Caki2 (cell line): ENCODE measurements around the gene MRPS6. TPM values are rescaled to one million over a fixed set of nuclear protein-coding genes. Genes with fewer than 3 reads are reported as not detected.

Experiments used
- DNase-seq: peaks from one replicate; pipeline ENCODE4 v3.0.0-alpha.2; 2015; ENCODE audit warnings: low read depth
- in situ Hi-C: cut with HindIII; loops from 2 replicates; pipeline ENCODE4 v1.10.0; 2016; ENCODE audit warnings: low sequenced_read_pairs, low pct_unique_long_range_greater_than_20kb, mixed read lengths
- total RNA-seq: library from RNA; depleted of rRNA; stranded (reverse); fragments of >200 nt; shearing (Covaris generic); gene quantifications from 2 replicates; pipeline ENCODE4 v1.2.3, GENCODE V29; 2014; ENCODE audit warnings: low replicate concordance; rRNA removed

MRPS6 gene
- 94.2 and 113 TPM in 2 replicates for total RNA-seq

DNA sequence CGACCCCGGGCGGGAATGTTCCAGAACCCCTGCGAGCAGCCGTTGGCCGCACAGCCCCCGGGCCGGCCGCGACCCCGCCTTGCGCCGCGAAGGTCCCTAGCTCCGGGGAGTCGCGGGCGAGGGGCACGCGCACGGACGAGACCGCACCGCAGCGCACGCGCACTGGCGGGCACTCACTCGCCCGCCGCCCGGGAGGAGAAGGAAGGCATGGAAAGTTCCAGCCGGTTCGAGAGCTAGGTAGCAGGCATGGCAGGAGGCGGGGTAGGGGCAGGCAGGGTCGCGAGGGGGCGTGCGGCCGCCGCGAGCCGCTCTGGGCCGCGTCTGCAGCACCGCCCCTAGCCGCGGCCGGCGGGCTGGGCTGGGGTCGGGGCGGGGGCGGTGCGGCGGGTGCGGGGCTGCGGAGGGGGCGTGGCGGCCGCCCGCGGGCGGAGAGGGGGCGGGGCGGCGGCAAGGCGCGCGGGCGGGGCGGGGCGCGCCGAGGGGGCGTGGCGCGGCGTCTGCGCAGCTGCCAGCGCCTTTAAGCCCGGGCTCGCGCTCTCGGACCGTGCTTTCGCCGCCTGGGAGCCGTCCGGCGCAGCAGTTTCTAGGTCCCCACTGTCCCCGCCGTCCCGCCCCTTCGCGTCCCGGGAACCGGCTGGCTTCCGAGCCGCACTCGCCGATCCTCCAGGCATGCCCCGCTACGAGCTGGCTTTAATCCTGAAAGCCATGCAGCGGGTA lies at the start of gene MRPS6, which contains the start of gene SLC5A3:
Gene MRPS6 (plus strand): TSS at position 547 of the 717 bp plus-strand sequence. CDS start 123 bp downstream, at position 670.
Gene SLC5A3 (plus strand): TSS at position 547 of the 717 bp plus-strand sequence. CDS start 21,621 bp downstream, outside the sequence.
- in situ Hi-C loops, result no loop called here
- peak; percentile 76 for DNase-seq

DNA sequence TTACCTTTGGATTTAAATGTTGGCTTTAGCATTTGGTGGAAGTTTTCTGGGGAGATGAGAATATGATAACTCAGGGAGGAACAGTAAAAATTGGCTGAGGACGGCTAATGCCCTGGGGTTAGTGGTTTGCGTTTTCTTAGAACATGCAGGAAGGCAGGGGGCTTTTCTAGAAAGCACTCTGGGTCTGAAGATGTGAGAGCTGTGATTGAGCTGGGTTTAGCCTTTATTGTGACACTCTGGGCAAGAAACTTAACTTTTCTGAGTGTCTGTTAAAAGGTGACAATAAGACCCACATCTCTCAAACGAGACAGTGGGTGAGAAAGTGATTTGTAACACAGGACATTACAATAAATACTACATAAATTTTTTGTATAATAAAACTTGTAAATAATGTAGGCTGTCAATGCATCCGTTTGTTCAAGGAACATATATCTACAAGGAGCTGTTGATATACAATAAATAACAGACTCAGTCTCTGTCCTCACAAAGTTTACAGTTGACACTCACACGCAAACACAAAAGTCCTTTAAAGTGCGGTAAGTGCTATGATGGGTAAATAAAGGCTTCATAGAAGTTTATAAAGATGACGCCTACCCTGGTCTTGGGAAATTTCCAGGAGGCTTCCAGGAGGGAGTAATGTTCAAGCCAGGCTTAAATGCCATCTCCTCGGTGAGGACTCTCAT lies 49.5 kb upstream of the MRPS6 start:
- in situ Hi-C loops, result no loop called here
- no peak for DNase-seq

DNA sequence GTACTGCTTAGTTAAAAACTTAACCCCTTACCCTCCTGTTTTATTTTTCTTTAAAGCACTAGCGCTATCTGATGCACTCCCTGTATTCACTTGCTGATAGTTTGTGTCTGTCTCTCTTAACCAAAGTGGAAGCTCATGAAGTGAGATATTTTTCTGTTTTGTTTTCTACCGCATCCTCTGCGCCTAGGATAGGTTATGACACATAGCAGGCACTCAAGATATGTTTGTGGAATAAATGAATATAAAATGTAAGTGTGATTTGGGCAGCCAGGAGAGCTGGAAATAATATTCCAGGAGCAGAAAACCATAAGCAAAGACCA lies 49.0 kb upstream of the MRPS6 start:
- no peak for DNase-seq
- in situ Hi-C loops, result no loop called here

DNA sequence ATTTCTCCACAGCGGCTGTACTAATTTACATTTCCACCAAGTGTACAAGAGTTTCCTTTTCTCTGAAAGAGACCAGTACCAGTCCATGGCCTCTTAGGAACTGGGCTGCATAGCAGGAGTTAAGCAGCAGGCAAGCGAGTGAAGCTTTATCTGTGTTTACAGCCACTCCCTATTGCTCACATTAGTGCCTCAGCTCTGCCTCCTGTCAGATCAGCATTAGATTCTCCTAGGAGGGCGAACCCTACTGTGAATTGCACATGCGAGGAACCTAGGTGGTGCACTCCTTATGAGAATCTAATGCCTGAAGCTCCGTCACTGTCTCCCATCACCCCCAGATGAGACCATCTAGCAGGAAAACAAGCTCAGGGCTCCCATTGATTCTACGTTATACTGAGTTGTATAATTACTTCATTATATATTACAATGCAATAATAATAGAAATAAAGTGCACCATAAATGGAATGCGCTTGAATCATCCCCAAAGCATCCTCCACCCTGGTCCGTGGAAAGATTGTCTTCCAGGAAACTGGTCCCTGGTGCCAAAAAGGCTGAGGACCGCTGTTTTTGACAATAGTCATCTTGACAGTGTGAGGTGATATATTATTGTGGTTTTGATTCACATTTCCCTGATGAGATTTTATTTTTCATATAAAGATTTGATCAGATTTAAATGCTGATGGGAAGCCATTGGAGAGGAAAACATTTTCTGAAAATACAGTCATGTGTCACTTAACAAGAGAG lies 45.5 kb upstream of the MRPS6 start:
- in situ Hi-C loops, result no loop called here
- DNase-seq, result no peak

DNA sequence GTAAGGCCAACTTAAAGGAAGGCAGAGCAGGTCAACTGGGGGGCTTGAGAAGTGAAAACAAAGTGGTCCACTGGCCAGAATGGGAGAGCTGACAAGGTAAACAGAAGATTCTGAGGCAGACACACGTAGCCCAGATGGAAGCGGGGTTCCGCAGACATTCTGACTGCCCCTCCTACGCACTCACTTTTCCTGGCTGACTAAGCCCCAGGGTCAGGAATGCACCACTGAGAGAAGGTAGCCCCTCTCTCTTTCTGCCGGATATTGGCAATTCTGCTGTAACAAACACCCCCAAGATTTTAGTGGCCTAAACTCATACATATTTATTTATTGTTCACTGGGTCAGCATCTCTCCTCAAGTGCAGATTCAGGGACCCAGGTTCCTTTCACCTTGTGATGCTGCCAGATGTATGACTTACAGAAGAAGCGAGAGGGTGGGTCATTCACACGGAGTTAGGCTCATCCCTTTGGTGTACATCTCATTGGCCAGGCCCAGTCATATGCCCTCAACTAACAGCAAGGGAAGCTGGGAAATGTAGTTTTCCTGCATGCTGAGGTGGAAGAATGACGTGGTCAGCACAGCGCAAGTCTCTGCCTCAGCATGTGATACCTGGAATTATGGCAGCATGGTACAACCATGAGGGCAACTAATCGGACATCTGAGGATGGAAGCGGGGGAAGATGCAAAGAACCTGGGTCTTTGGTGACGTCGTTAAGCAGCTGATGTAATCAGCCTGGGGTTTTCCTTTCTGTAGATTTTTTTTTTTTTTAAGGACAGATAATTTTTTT lies 43.4 kb upstream of the MRPS6 start:
- in situ Hi-C loops, result no loop called here
- DNase-seq, result peak; percentile 33

DNA sequence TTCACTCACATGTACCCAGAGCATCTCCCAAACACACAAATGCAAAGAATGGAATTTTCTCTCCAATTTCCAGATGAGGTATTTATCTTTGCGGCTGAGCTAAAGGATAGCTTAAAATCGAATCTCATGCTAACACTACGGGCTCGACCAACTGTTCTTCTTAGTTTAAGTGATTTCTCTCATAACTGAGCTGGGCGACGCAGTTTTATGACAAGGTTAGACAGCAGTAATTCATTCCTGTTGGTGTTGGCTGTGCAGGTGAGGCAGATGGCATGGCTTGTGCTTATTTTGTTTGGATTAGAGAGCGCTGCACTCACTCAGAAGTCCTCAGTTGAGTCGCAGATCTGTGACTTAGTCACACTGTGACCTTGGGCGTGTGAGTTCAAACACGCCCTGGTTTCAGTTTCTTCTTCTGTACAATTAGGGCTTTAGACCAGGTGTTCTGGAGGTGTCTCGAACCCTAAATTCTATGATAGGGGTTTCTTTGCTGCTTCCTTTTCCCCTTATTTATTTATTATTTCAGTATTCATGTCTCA lies 41.5 kb upstream of the MRPS6 start:
- no peak for DNase-seq
- in situ Hi-C loops, result no loop called here

DNA sequence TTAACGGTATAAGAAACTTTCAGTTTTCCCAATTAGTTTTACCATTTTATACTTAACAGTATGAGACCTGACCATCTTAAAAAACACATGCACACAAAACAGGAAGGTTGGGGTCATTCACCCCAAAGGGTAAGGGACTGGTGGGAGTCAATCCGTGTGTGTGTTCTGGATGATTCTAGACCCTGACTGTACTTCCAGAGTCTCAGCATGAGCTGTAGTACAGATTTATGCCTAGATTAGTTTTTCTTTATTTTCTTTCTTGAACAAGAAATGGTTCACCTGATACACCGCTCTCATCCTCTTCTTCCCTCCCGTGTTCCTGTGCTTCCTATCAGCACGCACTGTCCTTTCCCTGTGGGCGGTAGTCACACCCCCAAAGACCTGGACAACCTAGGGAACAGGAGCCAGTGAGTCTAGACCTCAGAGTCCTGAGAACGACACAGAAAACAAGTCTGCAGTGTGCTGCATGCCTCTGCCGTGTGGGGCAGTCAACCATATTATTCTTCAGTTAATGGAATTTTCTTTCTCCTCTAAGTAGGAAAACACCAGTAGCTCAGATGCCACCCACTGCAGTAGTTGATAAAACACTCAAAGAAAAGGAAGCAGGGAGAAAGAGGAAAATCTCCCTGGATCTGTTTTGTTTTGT lies 38.9 kb upstream of the MRPS6 start:
- DNase-seq, result peak; percentile 39
- in situ Hi-C loops, result no loop called here

DNA sequence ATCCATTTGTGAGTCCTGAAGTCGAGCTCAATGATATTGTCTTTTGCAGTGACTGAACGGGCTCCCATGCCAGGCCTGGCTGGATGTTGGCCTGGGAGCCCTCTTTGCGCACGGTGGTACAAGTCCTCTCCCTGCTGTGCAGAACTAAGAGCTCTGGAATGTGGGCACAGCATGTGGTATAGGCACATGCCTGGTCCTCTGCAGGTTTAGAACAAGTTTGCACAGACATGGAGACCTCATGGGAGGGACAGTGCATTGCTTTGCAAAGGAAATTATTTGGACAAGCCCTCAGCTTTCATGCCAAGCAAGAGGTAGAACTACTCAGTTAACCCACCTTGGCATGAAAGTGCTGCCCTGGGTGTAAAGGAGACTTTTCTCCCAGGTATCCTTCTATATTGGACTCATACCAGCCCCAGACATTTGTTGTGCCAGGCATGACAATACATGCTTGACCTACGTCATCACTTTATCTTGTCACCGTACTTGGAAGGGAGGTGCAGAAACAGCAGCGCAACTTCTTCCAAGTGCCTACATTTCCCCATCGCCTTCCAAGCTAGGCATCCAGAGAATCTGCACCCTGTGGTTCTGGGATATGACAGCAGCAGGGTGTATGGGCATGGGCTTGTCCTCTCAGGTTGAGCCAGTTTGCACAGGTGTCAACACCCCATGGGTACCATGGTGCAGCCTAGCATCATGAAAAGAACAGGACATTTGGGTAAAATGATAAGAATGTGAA lies 37.6 kb upstream of the MRPS6 start:
- in situ Hi-C loops, result no loop called here
- DNase-seq, result no peak

DNA sequence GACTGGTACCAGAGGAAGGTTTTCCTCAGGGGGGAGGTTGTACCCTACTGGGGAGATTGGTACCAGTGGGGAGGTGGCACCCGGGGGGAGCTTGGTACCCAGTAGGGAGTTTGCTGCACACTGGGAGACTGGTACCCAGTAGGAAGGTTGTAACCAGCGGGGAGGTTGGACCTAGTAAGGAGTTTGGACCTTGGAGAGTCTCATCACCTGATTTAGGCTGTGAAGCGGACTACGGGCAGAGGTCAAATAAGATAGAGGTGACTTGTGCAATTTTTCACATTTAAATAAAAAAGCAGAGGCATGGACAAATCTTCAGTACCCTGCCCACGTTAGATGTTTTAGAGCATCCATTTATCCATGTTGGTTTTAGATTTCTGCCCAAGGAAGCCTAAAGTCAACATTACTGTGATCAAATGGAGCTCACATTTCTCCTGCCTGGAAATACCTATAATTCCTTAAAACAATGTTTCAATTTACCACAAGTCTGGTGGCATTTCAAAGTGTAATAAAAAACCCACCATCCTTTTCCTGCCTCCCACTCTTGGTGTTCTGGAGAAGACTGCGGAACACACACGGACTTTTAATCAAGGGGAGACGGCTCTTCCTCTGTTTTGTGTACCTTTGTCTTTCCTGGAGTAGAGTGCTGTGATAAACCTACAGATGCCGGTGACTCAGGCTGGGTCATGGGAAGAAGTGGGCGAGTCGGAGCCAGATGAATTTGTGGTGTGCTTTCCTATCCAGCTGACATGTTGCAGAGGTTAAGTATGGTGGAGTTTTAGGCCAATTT lies 36.2 kb upstream of the MRPS6 start:
- no peak for DNase-seq
- in situ Hi-C loops, result no loop called here

DNA sequence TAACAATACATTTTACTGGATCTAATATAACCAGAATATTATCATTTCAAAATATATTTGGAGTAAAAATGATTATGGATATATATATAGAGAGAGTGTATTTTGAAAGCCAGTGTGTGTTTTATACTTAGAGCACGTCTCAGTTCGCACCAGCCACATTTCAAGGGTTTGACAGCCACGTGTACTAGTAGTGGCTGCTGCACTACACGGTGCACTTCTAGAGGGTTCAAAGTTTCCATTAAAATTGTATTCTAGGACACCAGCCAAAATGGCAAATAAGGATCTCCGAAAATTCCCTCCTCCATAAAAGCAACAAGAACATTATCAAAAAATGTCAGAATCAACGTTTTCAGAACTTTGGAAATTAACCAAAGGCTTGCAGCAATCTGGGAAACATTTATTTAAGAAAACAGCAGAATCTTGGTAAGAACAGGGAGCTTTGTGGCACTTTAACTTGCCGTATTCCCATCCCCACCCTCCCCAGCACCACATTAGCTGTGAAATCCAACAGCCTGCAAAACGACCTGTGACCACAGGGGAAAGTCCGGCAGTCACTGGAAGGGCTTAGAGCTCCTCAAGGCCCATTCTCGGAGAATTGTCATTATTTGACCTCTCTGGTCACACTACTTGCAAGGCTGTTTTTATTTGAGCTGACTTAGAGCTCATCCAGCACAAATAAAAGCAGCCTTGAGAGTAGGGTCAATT lies 33.5 kb upstream of the MRPS6 start:
- in situ Hi-C loops, result no loop called here
- DNase-seq, result no peak

DNA sequence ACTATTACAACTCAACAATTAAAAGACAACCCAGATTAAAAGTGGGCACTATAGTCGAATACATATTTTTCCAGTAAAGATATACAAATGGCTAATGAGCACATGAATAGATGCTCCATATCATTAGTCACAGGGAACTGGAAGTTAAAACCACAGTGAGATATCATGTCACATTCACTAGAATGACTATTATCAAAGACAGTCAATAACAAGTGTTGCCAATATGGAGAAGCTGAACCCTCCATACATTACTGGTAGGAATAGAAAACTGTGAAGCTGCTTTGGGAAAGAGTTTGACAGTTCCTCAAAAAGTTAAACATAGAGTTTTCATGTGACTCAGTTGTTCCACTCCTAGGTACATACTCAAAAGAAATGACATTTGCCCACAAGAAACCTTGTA lies 30.6 kb upstream of the MRPS6 start:
- DNase-seq, result no peak
- in situ Hi-C loops, result no loop called here

DNA sequence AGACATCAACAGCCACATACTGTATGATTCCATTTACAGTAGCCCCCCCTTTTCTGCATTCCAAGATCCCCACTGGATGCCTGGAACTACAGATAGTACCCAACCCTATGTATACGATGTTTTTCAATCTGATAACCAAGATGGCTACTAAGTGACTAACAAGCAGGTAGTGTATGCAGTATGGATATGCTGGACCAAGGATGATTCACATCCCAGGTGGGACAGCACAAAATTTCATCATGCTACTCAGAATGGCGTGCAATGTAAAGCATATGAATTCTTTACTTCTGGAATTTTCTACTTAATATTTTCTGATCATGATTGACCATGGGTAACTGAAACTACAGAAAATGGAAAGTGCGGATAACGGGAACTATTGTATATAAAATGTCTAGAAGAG lies 30.0 kb upstream of the MRPS6 start:
- DNase-seq, result no peak
- in situ Hi-C loops, result no loop called here

DNA sequence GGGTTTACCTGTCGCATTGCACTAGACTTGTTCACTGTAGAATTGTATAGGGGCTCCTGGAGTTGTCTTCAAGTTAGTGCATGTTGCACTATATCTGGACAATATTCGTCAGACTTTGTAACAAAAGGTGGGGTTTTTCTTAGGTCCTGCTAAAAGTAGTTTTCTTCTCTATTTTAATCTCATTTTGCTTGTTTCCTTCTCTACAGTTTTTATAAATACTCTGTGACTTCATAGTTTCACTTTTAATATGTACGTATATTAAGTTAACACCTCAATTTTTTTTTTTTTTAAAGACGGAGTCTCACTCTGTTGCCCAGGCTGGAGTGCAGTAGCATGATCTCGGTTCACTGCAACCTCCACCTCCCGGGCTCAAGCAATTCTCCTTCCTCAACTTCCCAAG lies 26.5 kb upstream of the MRPS6 start:
- in situ Hi-C loops, result no loop called here
- DNase-seq, result no peak

DNA sequence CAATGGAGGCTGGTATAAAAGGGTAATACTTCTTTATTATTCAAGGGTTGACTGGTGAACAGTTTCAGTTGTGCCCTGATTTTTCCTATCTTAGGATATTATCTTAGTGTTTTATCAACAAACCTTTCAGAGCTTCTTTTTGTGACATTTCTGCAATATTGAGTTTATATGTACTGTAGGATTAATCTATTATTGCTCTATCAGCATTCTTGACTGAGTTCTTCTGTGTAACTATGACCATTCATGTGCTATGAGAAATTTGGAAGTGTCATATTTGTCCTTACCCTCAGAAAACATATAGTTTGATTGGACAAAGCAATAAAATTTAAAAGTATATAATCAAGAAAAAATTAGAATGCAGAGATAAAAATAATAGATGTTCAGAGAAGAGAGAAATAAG lies 25.5 kb upstream of the MRPS6 start:
- no peak for DNase-seq
- in situ Hi-C loops, result no loop called here

DNA sequence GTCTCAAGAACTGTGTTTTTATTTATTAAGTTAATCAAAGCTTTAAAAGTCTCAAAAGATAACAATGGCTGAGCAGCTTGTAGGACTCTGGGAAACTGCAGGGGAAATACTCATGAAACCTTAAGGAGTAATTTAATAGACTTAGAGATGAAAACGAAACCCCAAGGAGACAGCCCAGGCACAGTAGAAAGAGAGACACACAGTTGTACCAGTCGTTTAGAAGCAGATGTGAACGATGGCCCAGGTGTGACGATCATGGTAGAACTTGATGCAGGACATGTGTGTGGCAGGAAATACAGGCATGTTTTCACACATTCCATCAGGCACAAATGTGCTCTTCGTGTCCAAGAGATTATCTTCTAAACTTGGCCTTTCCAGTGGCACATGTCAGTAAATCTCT lies 21.2 kb upstream of the MRPS6 start:
- in situ Hi-C loops, result no loop called here
- no peak for DNase-seq

DNA sequence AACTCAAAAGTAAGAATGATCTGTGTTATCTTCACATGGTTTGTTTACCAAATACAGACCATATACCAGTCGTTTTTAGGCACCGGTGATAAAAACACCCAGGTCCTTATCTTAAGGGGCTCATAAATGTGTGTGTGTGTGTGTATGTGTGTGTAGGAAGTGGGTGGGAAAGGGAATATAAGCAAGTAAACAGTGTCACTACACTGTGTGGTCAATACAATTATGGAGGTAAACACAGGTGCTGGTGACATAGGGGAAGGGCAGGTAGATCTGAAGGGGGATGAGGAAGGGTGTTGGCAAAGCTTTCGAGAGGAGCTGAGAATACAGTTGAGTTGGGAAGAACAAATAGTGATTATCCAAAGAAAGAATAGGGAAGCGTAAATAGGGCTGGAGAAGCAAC lies 19.1 kb upstream of the MRPS6 start:
- in situ Hi-C loops, result no loop called here

More for the DNA sequence above, 19.1 kb upstream of the MRPS6 start:
- DNase-seq, result no peak
